HepG2 (cell line): ENCODE measurements around the gene ZBTB2. TPM values are rescaled to one million over a fixed set of nuclear protein-coding genes. Genes with fewer than 3 reads are reported as not detected.
A peak's percentile ranks its signal among the peaks of the same experiment; 100 is the strongest.

Experiments
- ARNT ChIP-seq: fragments of 450-650 bp; IDR thresholded peaks from 2 replicates; pipeline ENCODE4 v1.6.1; 2017
- FIP1L1 ChIP-seq: fragments of 200-400 bp; formaldehyde crosslinking; IDR thresholded peaks from 2 replicates; pipeline ENCODE4 v1.6.1; 2018; ENCODE audit warnings: low read depth, mild to moderate bottlenecking, low read length, moderate library complexity, borderline replicate concordance; ENCODE audit not compliant: insufficient read depth
- FLYWCH1 ChIP-seq: sonication (generic); formaldehyde crosslinking; IDR thresholded peaks from 2 replicates; pipeline ENCODE4 v1.8.1; 2023; ENCODE audit warnings: mild to moderate bottlenecking, missing genetic modification reagents
- GATAD1 ChIP-seq: IDR thresholded peaks from 2 replicates; pipeline ENCODE4 v1.6.1; 2016; ENCODE audit warnings: missing genetic modification reagents, missing compliant biosample characterization
- HCFC1 ChIP-seq: fragments of 150-350 bp; IDR thresholded peaks from 2 replicates; pipeline ENCODE4 v1.6.1; 2014; ENCODE audit warnings: low read depth, low read length
- MED1 ChIP-seq: sonication (generic); formaldehyde crosslinking; IDR thresholded peaks from 2 replicates; pipeline ENCODE4 v1.4.0; 2020; ENCODE audit warnings: missing genetic modification reagents
- SIN3A ChIP-seq: IDR thresholded peaks from 2 replicates; pipeline ENCODE4 v1.6.1; 2011; ENCODE audit warnings: low read depth, mild to moderate bottlenecking, control low read depth, low read length, borderline replicate concordance
- TBP ChIP-seq: sonication (generic); formaldehyde crosslinking; IDR thresholded peaks from 2 replicates; pipeline ENCODE4 v1.5.0; 2020; ENCODE audit warnings: missing genetic modification reagents
- ZNF24 ChIP-seq: fragments of 450-650 bp; IDR thresholded peaks from 2 replicates; pipeline ENCODE4 v1.6.1; 2017; ENCODE audit warnings: antibody characterized with exemption, mild to moderate bottlenecking
- ZNF672 ChIP-seq: sonication (generic); formaldehyde crosslinking; IDR thresholded peaks from 2 replicates; pipeline ENCODE4 v1.8.1; 2022; ENCODE audit warnings: missing genetic modification reagents
- ZNF7 ChIP-seq: IDR thresholded peaks from 2 replicates; pipeline ENCODE4 v1.6.1; 2016; ENCODE audit warnings: missing biosample characterization, missing genetic modification reagents
- ZNF777 ChIP-seq: sonication (generic); formaldehyde crosslinking; IDR thresholded peaks from 2 replicates; pipeline ENCODE4 v1.4.0; 2020; ENCODE audit warnings: missing genetic modification reagents
- ZNF841 ChIP-seq: sonication (generic); formaldehyde crosslinking; IDR thresholded peaks from 2 replicates; pipeline ENCODE4 v1.8.1; 2023; ENCODE audit warnings: missing genetic modification reagents, borderline replicate concordance
- polyA plus RNA-seq, 8 experiments: library from polyadenylated mRNA; depleted of rRNA in 3 of 8; stranded (reverse) in 7 of 8; unstranded in 1 of 8; fragments of >200 nt; fragmentation: Illumina TruSeq in 4 of 8; extraction: Trizol in 4 of 8; gene quantifications; 2 replicates each; pipeline versions ENCODE4 v1.2.1 to v1.2.3, GENCODE V29; 2011 to 2016; ENCODE audit warnings: low read depth in 4 of 8, missing spikeins in 1 of 8, mixed read lengths in 1 of 8; ENCODE audit not compliant: insufficient read depth in 1 of 8
- total RNA-seq, 5 experiments: library from RNA; depleted of rRNA; stranded (reverse); fragments of >200 nt; fragmentation: Illumina TruSeq; extraction: Trizol; gene quantifications; 2 replicates each; pipeline ENCODE4 v1.2.3, GENCODE V29; 2016; ENCODE audit warnings: low read depth in 1 of 5
- TF ChIP-seq, protein P1 (sequence below): sonication (generic); formaldehyde crosslinking; IDR thresholded peaks from 2 replicates; pipeline ENCODE4 v1.8.0; 2022; ENCODE audit warnings: mild to moderate bottlenecking, missing genetic modification reagents, moderate library complexity
- TF ChIP-seq, protein P2 (sequence below): sonication (generic); formaldehyde crosslinking; IDR thresholded peaks from 2 replicates; pipeline ENCODE4 v1.4.0; 2020; ENCODE audit warnings: missing genetic modification reagents
- TF ChIP-seq, protein P3 (sequence below): sonication (generic); formaldehyde crosslinking; conservative IDR thresholded peaks from 2 replicates; pipeline ENCODE4 v1.4.0; 2020; ENCODE audit warnings: missing genetic modification reagents
- TF ChIP-seq, protein P4 (sequence below): sonication (generic); formaldehyde crosslinking; conservative IDR thresholded peaks from 2 replicates; pipeline ENCODE4 v1.8.0; 2022; ENCODE audit warnings: missing genetic modification reagents
- TF ChIP-seq, protein P5 (sequence below): IDR thresholded peaks from 2 replicates; pipeline ENCODE4 v1.6.1; 2012; ENCODE audit warnings: low read length, improper control_type of control experiment

Gene ZBTB2
- total and polyA plus RNA-seq, 2 of the 13 experiments (the other 11 are each of a cell fraction or from before 2014, with no cell fraction given): 15.4 to 22.8 TPM

DNA sequence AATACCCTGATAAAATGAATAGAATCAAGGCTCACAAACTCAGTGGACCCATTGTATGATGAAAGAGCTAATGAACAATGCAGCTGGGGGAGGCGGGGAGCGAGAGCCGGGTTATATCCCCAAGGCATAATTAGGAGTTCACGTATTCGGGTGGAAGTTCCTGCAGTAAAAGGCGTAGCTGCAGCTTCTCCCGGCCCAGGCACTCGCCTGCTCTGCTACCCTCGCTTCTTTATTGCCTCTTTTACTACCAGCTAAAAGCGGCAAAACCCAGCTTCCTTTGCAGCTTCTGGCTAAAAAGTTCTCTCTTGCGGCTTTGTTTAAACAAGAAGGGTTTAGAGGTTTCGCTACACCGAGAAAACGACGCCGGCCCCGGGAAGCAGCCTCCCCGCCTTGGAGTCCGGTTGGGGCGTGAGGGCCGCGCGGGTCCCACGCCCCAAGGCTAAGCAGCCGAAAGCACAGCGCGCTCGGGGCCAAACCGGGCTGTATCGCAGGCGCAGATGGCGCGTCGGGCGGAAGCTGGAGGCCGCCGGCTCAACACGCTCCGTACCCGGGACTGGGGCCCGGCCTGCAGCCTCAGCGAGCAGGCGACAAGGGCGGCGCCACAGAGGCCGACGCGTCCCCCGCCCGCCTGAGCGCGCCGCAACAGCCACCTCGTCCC lies 1.6 kb downstream of the ZBTB2 start (continued):
- TF ChIP-seq, protein P1, sequence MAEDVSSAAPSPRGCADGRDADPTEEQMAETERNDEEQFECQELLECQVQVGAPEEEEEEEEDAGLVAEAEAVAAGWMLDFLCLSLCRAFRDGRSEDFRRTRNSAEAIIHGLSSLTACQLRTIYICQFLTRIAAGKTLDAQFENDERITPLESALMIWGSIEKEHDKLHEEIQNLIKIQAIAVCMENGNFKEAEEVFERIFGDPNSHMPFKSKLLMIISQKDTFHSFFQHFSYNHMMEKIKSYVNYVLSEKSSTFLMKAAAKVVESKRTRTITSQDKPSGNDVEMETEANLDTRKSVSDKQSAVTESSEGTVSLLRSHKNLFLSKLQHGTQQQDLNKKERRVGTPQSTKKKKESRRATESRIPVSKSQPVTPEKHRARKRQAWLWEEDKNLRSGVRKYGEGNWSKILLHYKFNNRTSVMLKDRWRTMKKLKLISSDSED (CRISPR knock-in tag): no peak
- TF ChIP-seq TBP (CRISPR knock-in tag): peak; percentile 91; the same call in 1 of the 2 replicates
- no peak for TF ChIP-seq ZNF7
- TF ChIP-seq, protein P2, sequence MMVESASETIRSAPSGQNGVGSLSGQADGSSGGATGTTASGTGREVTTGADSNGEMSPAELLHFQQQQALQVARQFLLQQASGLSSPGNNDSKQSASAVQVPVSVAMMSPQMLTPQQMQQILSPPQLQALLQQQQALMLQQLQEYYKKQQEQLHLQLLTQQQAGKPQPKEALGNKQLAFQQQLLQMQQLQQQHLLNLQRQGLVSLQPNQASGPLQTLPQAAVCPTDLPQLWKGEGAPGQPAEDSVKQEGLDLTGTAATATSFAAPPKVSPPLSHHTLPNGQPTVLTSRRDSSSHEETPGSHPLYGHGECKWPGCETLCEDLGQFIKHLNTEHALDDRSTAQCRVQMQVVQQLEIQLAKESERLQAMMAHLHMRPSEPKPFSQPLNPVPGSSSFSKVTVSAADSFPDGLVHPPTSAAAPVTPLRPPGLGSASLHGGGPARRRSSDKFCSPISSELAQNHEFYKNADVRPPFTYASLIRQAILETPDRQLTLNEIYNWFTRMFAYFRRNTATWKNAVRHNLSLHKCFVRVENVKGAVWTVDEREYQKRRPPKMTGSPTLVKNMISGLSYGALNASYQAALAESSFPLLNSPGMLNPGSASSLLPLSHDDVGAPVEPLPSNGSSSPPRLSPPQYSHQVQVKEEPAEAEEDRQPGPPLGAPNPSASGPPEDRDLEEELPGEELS (CRISPR knock-in tag): peak; percentile 52; the same call in 1 of the 2 replicates
- 0 out of 2 replicates have a peak, but pooled peaks have one; percentile 8 for TF ChIP-seq ZNF24
- no peak for TF ChIP-seq HCFC1
- TF ChIP-seq, protein P3, sequence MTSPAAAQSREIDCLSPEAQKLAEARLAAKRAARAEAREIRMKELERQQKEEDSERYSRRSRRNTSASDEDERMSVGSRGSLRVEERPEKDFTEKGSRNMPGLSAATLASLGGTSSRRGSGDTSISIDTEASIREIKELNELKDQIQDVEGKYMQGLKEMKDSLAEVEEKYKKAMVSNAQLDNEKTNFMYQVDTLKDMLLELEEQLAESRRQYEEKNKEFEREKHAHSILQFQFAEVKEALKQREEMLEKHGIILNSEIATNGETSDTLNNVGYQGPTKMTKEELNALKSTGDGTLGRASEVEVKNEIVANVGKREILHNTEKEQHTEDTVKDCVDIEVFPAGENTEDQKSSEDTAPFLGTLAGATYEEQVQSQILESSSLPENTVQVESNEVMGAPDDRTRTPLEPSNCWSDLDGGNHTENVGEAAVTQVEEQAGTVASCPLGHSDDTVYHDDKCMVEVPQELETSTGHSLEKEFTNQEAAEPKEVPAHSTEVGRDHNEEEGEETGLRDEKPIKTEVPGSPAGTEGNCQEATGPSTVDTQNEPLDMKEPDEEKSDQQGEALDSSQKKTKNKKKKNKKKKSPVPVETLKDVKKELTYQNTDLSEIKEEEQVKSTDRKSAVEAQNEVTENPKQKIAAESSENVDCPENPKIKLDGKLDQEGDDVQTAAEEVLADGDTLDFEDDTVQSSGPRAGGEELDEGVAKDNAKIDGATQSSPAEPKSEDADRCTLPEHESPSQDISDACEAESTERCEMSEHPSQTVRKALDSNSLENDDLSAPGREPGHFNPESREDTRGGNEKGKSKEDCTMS: no peak
- TF ChIP-seq SIN3A: 0 out of 2 replicates have a peak, but pooled peaks have one; percentile 41
- TF ChIP-seq ARNT: no peak
- TF ChIP-seq FLYWCH1 (CRISPR knock-in tag): 0 out of 2 replicates have a peak, but pooled peaks have one; percentile 75
- TF ChIP-seq FIP1L1: no peak
- TF ChIP-seq ZNF777 (CRISPR knock-in tag): 0 out of 2 replicates have a peak, but pooled peaks have one; percentile 50
- TF ChIP-seq ZNF672: peak; percentile 95
- no peak for TF ChIP-seq GATAD1 (CRISPR knock-in tag)
- TF ChIP-seq MED1: peak; percentile 76
- TF ChIP-seq ZNF841: 0 out of 2 replicates have a peak, but pooled peaks have one; percentile 68
- TF ChIP-seq, protein P4, sequence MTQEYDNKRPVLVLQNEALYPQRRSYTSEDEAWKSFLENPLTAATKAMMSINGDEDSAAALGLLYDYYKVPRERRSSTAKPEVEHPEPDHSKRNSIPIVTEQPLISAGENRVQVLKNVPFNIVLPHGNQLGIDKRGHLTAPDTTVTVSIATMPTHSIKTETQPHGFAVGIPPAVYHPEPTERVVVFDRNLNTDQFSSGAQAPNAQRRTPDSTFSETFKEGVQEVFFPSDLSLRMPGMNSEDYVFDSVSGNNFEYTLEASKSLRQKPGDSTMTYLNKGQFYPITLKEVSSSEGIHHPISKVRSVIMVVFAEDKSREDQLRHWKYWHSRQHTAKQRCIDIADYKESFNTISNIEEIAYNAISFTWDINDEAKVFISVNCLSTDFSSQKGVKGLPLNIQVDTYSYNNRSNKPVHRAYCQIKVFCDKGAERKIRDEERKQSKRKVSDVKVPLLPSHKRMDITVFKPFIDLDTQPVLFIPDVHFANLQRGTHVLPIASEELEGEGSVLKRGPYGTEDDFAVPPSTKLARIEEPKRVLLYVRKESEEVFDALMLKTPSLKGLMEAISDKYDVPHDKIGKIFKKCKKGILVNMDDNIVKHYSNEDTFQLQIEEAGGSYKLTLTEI (CRISPR knock-in tag): no peak; the same call in 1 of the 2 replicates
- TF ChIP-seq, protein P5, sequence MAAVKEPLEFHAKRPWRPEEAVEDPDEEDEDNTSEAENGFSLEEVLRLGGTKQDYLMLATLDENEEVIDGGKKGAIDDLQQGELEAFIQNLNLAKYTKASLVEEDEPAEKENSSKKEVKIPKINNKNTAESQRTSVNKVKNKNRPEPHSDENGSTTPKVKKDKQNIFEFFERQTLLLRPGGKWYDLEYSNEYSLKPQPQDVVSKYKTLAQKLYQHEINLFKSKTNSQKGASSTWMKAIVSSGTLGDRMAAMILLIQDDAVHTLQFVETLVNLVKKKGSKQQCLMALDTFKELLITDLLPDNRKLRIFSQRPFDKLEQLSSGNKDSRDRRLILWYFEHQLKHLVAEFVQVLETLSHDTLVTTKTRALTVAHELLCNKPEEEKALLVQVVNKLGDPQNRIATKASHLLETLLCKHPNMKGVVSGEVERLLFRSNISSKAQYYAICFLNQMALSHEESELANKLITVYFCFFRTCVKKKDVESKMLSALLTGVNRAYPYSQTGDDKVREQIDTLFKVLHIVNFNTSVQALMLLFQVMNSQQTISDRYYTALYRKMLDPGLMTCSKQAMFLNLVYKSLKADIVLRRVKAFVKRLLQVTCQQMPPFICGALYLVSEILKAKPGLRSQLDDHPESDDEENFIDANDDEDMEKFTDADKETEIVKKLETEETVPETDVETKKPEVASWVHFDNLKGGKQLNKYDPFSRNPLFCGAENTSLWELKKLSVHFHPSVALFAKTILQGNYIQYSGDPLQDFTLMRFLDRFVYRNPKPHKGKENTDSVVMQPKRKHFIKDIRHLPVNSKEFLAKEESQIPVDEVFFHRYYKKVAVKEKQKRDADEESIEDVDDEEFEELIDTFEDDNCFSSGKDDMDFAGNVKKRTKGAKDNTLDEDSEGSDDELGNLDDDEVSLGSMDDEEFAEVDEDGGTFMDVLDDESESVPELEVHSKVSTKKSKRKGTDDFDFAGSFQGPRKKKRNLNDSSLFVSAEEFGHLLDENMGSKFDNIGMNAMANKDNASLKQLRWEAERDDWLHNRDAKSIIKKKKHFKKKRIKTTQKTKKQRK: no peak
